ENCODE data around the gene SGSM2. TPM values are rescaled to one million over a fixed set of nuclear protein-coding genes. Genes with fewer than 3 reads are reported as not detected.

The SGSM2 gene
- total RNA-seq, 1 donor from 2014 or later: 28.2 TPM

GRCh38 chr17:2319051-2319450 is 18.2 kb upstream of the SGSM2 start:
- TF ChIP-seq CTCF (conservative IDR thresholded peaks at IDR 0.05; ENCODE audit: low read depth, low read length): no peak
- no peak for DNase-seq (ENCODE audit: low read depth)
- no peak overlapping the region for H3K4me3 ChIP-seq (ENCODE audit: low read depth, low read length)

DNA sequence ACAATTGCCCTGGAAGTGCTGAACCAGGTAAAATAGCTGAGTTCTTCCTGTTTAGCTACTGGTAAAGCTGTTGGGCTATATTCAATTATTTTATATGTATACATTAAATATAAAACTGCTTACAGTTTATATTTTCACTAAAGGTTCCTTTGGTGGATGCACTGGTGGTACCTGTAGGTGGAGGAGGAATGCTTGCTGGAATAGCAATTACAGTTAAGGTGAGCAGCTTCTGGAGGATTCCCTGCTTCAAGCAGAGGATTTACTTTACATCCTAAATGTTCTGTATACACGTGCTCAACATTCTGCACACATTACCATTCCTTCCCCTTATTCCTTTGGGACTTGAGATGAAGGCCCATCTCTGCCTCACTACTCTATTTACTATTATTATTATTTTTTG is 15.9 kb upstream of the SGSM2 start:
- H3K4me3 ChIP-seq (ENCODE audit: low read depth, low read length): no peak overlapping the region
- no peak for TF ChIP-seq CTCF (conservative IDR thresholded peaks at IDR 0.05; ENCODE audit: low read depth, low read length)
- DNase-seq (ENCODE audit: low read depth): no peak

- DNase-seq (ENCODE audit: low read depth): no peak
- no peak for TF ChIP-seq CTCF (conservative IDR thresholded peaks at IDR 0.05; ENCODE audit: low read depth, low read length)
- H3K4me3 ChIP-seq (ENCODE audit: low read depth, low read length): no peak overlapping the region
Observed at GRCh38 chr17:2323629-2324314, 13.5 kb upstream of the SGSM2 start.

GRCh38 chr17:2331303-2331702 is 6.0 kb upstream of the SGSM2 start:
- DNase-seq (ENCODE audit: low read depth): no peak
- H3K4me3 ChIP-seq (ENCODE audit: low read depth, low read length): no peak overlapping the region
- no peak for TF ChIP-seq CTCF (conservative IDR thresholded peaks at IDR 0.05; ENCODE audit: low read depth, low read length)

DNA sequence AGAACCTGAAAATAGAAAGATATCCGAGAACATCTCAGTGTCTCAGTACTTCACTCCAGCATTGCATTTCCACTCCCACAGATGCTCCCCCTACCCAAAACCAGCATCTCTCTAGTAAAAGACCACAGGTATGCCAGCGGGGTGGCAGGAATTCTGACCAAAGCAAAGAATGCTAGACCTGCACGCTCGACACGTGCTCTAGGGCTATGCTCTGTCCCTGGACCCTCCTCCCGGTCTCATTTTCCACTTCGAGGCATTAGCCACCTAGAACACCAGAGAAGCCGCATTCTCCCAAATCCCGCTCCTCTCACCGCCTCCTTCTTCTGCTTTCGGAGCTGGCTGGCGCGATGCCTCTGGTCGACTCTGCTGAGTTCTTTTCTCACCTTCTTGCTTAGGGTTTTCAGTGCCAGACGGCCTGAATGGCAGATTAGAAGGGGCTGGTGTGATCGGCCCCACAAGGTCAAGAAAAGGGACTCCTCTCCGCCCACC is 1.5 kb upstream of the SGSM2 start:
- no peak for TF ChIP-seq CTCF (conservative IDR thresholded peaks at IDR 0.05; ENCODE audit: low read depth, low read length)
- peak overlapping the region; percentile 87 for H3K4me3 ChIP-seq (ENCODE audit: low read depth, low read length)
- DNase-seq (ENCODE audit: low read depth): no peak

GRCh38 chr17:2336215-2336851 is 968 bp upstream of the SGSM2 start, which contains the start of gene TSR1:
Gene TSR1 (minus strand): TSS chr17:2336457. CDS start chr17:2336427, 30 bp downstream.
- peak within 1 kb of the TSS; percentile 87 for H3K4me3 ChIP-seq (ENCODE audit: low read depth, low read length)
- TF ChIP-seq CTCF (conservative IDR thresholded peaks at IDR 0.05; ENCODE audit: low read depth, low read length): peak; percentile 32
- peak; percentile 13 for DNase-seq (ENCODE audit: low read depth)
